Uterus (tissue), 4 donors: ENCODE results near the gene HK3. TPM values are rescaled to one million over a fixed set of nuclear protein-coding genes. Genes with fewer than 3 reads are reported as not detected.

Experiments
- DNase-seq, 2 donors: peaks; one replicate each; pipeline ENCODE4 v3.0.0-alpha.2; 2019 to 2020
- H3K27ac ChIP-seq, 2 donors: fragments of 200-600 bp; sonication (generic); 1 replicate in 1 of 2; 2 replicates in 1 of 2; pipeline ENCODE4 v1.5.1; 2016 to 2018
- H3K27me3 ChIP-seq, 2 donors: fragments of 200-600 bp; sonication (generic); one replicate each; pipeline ENCODE4 v1.5.1; 2018 to 2019; ENCODE audit warnings: control low read depth in 1 of 2
- H3K36me3 ChIP-seq, 2 donors: fragments of 200-600 bp; sonication (generic); one replicate each; pipeline ENCODE4 v1.5.1; 2019; ENCODE audit warnings: control low read depth in 1 of 2
- H3K4me1 ChIP-seq, 2 donors: fragments of 200-600 bp; sonication (generic); one replicate each; pipeline ENCODE4 v1.5.1; 2018 to 2019; ENCODE audit warnings: control low read depth in 1 of 2
- H3K4me3 ChIP-seq, 2 donors: fragments of 200-600 bp; sonication (generic); 1 replicate in 1 of 2; 2 replicates in 1 of 2; pipeline ENCODE4 v1.5.1; 2018 to 2019; ENCODE audit warnings: mild to moderate bottlenecking in 1 of 2
- H3K9me3 ChIP-seq, 2 donors: fragments of 200-600 bp; sonication (generic); one replicate each; pipeline ENCODE4 v1.5.1; 2019; ENCODE audit warnings: control low read depth in 1 of 2
- POLR2A ChIP-seq, 2 donors: fragments of 450-650 bp; IDR thresholded peaks; one replicate each; pipeline ENCODE4 v1.6.1; 2016; ENCODE audit warnings: antibody characterized with exemption in 2 of 2, mild to moderate bottlenecking in 1 of 2, moderate library complexity in 1 of 2
- intact Hi-C: fragments of 100-400 bp; cut with DNase I; formaldehyde crosslinking; loops from one replicate; pipeline ENCODE4 v1.15.1; 2023; ENCODE audit warnings: low total_unique reads
- total RNA-seq, 4 donors: library from RNA; depleted of rRNA in 3 of 4; stranded (reverse); fragments of >200 nt in 3 of 4; gene quantifications; one replicate each; pipeline versions ENCODE4 v1.1.0 to v1.2.4, GENCODE V29; 2014 to 2023
- TF ChIP-seq, protein P1 (sequence below), 4 experiments: fragments of 200-600 bp in 2 of 4; fragments of 450-650 bp in 2 of 4; sonication (generic) in 2 of 4; IDR thresholded peaks; one replicate each; pipeline ENCODE4 v1.5.1; 2016 to 2019; ENCODE audit warnings: antibody characterized with exemption in 4 of 4, mild to moderate bottlenecking in 2 of 4, moderate library complexity in 1 of 4
- donor health status: DM: yes; HTN: yes; CAD: no.

The HK3 gene
- total RNA-seq, 4 donors from 2014 or later: 1.5 to 6.9 (median 3.4) TPM

DNA sequence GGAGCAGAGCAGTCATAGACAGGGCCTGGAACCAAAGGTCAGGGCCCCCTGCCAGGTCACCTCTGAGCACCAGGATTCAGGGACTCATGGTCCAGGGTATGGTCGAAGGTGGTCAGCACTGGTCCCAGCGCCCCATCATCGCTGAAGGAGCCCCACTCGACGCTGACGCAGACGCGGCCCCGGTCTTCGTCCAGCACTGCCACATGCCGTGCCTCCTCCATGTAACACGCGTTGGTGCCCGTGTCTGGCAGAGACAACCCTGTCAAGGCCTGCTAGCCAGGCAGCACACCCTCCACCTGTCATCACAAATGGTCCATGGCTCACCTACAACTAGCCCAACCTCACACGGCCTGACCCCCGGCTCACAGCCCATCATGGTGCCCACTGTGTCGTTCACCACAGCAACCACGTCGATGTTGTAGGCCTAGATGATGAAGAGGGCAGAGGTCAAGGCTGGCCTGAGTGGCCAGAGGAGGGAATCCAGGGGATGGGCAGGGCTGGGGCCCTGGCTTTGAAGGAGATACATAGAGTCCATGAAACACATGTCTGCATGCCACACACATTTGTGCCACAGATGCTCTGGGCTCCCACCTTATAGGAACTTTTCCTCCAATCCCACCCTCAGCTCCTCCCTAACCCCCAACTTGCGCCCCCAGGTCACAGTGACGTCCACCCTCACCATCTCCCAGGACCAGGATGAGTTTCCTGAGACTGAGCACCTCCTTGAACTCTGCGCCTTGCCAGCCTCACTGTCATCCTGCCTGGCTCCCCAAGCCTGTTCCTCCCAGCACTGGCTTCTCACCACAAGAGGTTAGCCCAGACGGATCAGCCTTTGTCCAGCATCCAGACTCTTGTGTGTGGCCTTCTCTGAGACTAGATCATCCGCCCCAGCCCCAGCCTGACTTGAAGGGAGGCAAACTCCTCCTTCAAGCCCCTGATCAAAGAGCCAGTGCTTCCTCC lies 9.5 kb downstream of the HK3 start:
- no peaks in the 10 kb centered on the region for H3K27me3 ChIP-seq
- no peak for DNase-seq
- H3K36me3 ChIP-seq: no peaks in the 10 kb centered on the region
- H3K9me3 ChIP-seq: no peaks in the 10 kb centered on the region
- H3K27ac ChIP-seq: no peak overlapping the region
- no peak overlapping the region for H3K4me3 ChIP-seq
- no peaks in the 10 kb centered on the region for H3K4me1 ChIP-seq
- TF ChIP-seq, protein P1, sequence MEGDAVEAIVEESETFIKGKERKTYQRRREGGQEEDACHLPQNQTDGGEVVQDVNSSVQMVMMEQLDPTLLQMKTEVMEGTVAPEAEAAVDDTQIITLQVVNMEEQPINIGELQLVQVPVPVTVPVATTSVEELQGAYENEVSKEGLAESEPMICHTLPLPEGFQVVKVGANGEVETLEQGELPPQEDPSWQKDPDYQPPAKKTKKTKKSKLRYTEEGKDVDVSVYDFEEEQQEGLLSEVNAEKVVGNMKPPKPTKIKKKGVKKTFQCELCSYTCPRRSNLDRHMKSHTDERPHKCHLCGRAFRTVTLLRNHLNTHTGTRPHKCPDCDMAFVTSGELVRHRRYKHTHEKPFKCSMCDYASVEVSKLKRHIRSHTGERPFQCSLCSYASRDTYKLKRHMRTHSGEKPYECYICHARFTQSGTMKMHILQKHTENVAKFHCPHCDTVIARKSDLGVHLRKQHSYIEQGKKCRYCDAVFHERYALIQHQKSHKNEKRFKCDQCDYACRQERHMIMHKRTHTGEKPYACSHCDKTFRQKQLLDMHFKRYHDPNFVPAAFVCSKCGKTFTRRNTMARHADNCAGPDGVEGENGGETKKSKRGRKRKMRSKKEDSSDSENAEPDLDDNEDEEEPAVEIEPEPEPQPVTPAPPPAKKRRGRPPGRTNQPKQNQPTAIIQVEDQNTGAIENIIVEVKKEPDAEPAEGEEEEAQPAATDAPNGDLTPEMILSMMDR (IDR thresholded peaks at IDR 0.05): no peak
- TF ChIP-seq POLR2A (IDR thresholded peaks at IDR 0.05): no peak
- intact Hi-C loops: no loop called here

DNA sequence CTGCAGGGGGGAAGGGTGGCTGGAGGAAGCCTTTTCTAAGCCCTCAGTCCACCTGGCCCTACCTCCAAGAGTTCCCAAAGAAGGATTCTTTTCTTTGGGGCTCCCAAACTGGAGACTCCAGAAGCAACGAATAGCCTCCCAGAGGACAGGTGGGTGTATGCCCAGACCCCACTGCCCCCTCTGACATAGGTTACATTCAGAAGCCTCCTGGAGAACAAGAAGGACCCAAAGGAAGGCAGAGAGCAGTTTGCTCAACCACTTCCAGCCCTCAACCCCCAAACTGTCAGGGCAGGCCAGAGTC lies 10.3 kb downstream of the HK3 start:
- no peak for TF ChIP-seq POLR2A (IDR thresholded peaks at IDR 0.05)
- TF ChIP-seq, protein P1 (IDR thresholded peaks at IDR 0.05): no peak
- H3K9me3 ChIP-seq: no peaks in the 10 kb centered on the region
- no peak overlapping the region for H3K27ac ChIP-seq
- H3K4me3 ChIP-seq: no peak overlapping the region
- H3K27me3 ChIP-seq: no peaks in the 10 kb centered on the region
- no peaks in the 10 kb centered on the region for H3K4me1 ChIP-seq
- intact Hi-C loops: no loop called here
- DNase-seq: no peak
- no peaks in the 10 kb centered on the region for H3K36me3 ChIP-seq

DNA sequence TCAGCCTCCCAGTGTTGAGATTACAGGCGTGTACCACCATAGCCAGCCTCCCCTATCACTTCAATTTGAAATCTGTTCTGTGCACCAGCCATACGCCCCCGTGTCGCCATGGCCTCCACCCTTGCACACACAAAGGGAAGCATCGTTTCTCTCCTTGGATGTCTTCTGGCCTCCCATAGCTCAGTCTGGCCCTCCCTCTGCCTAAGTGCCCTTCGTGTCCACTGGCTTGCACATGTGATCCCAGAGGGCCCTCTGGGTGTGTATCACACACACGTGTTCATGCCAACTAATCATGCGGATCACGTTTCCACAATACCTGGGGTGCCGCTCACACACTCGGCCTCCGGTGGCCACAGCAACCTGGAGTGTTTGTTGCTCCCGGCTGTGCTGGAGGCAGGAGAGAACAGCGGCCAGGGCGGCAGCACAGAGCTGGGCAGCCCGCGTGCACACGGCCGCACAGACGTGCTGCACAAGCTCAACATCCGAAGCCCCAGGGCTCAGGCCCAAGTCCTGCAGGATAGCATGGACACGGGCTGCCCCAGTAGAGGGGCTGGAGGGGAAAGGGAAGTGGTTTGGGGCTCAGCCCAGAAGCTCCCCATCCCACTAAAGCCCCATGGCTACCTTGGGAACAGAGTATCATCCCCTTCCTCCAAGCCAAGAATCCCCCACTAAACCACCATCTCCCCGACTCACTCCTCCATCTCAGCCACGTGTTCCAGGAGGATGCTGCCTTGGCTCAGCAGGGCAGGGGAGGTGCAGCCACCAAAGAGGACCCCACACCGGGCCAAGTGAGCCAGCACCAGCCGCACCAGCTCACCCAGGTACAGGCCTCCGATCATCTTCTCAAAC lies 10.9 kb downstream of the HK3 start:
- intact Hi-C loops: no loop called here
- no peak for TF ChIP-seq POLR2A (IDR thresholded peaks at IDR 0.05)
- TF ChIP-seq, protein P1 (IDR thresholded peaks at IDR 0.05): no peak
- Histone ChIP-seq H3K4me3 (no peak overlapping the region), H3K4me1 (no peaks in the 10 kb centered on the region), H3K9me3 (no peaks in the 10 kb centered on the region), H3K27ac (no peak overlapping the region), H3K27me3 (no peaks in the 10 kb centered on the region), H3K36me3 (no peaks in the 10 kb centered on the region)
- no peak for DNase-seq

DNA sequence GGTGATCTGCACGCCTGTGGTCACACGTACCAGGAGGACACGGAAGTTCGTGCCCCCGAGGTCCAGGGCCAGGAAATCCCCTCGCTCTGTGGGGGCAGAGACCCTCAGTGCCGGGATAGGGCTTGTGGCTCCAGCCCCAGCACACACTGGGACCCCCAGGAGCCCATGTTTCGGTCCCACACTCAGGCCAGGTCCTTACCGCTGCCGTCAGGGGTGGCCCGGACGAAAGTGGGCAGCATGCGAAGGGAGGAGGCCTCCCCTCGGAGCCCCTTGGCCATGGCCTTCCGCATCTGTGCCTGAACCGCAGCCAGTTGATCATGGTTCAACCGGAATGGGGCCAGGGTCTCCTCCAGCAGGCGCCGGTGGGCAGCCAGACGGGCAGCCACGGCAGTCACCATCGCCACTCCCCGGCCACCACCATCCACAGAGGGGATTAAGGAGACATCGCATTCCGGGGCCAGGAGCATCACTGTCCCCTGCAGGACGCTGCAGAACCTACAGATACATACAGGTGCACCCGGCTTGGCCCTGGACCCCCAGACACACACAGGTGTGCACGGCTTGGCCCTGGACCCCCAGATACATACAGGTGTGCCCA lies 11.8 kb downstream of the HK3 start:
- Histone ChIP-seq H3K36me3 (no peaks in the 10 kb centered on the region), H3K4me3 (no peak overlapping the region), H3K4me1 (no peaks in the 10 kb centered on the region), H3K27ac (no peak overlapping the region), H3K9me3 (no peaks in the 10 kb centered on the region), H3K27me3 (no peaks in the 10 kb centered on the region)
- DNase-seq: no peak
- intact Hi-C loops: no loop called here
- TF ChIP-seq, protein P1 (IDR thresholded peaks at IDR 0.05): no peak
- TF ChIP-seq POLR2A (IDR thresholded peaks at IDR 0.05): no peak
